Testis (tissue), 2 donors: ENCODE measurements around the gene TNPO2.

ENCODE experiments used
- CTCF ChIP-seq, 3 experiments: fragments of 450-650 bp in 2 of 3; fragments of 200-600 bp in 1 of 3; sonication (generic) in 1 of 3; IDR thresholded peaks; one replicate each; pipeline ENCODE4 v1.5.1; 2016 to 2019; ENCODE audit warnings: antibody characterized with exemption in 3 of 3, mild to moderate bottlenecking in 2 of 3, moderate library complexity in 1 of 3
- POLR2A ChIP-seq: fragments of 450-650 bp; IDR thresholded peaks from one replicate; pipeline ENCODE4 v1.6.1; 2017; ENCODE audit warnings: antibody characterized with exemption, mild to moderate bottlenecking, moderate library complexity

- TF ChIP-seq POLR2A (no peak), CTCF (IDR thresholded peaks at IDR 0.05) (peak in 1 of 3 experiments; percentile 2)
Observed at GRCh38 chr19:12669270-12670158, 54.2 kb downstream of the TNPO2 start.
